HFF-Myc (cell line): ENCODE measurements around the gene SLC6A7.

Experiments used
- DNase-seq: peaks from one replicate; pipeline ENCODE4 v3.0.0-alpha.2; 2011; ENCODE audit warnings: low read depth; ENCODE audit errors: extremely low read depth
- H3K4me3 ChIP-seq: replicated peaks from 2 replicates; pipeline ENCODE4 v1.5.1; 2011; ENCODE audit warnings: low read depth, mild to moderate bottlenecking, control low read depth, low read length
- CTCF ChIP-seq: IDR thresholded peaks from 2 replicates; pipeline ENCODE4 v1.5.1; 2012; ENCODE audit warnings: mild to moderate bottlenecking, low read depth, low read length, control low read depth; ENCODE audit errors: missing control alignments

Gene SLC6A7

GRCh38 chr5:150178262-150178661 is 11.6 kb upstream of the SLC6A7 start:
- TF ChIP-seq CTCF = no peak
- no peak overlapping the region for H3K4me3 ChIP-seq
- DNase-seq = no peak

GRCh38 chr5:150179019-150179620 is 10.7 kb upstream of the SLC6A7 start:
- H3K4me3 ChIP-seq = no peak overlapping the region
- no peak for DNase-seq
- TF ChIP-seq CTCF = no peak

- DNase-seq = no peak
- no peak overlapping the region for H3K4me3 ChIP-seq
- TF ChIP-seq CTCF = no peak
These were observed 9.4 kb upstream of the SLC6A7 start for GRCh38 chr5:150180241-150181026.

GRCh38 chr5:150181027-150181426 is 8.8 kb upstream of the SLC6A7 start:
- DNase-seq = no peak
- no peak overlapping the region for H3K4me3 ChIP-seq
- TF ChIP-seq CTCF = no peak

GRCh38 chr5:150181766-150182545 is 7.9 kb upstream of the SLC6A7 start:
- no peak for TF ChIP-seq CTCF
- no peak for DNase-seq

GRCh38 chr5:150182774-150183173 is 7.1 kb upstream of the SLC6A7 start:
- TF ChIP-seq CTCF = no peak
- no peak for DNase-seq
- H3K4me3 ChIP-seq = no peak overlapping the region

More at GRCh38 chr5:150181766-150182545, 7.9 kb upstream of the SLC6A7 start:
- no peak overlapping the region for H3K4me3 ChIP-seq
